ENCODE results near the gene ABCB8. TPM values are rescaled to one million over a fixed set of nuclear protein-coding genes. Genes with fewer than 3 reads are reported as not detected.

ABCB8 gene
- total and polyA plus RNA-seq, 2 of the 8 experiments (the other 6 are each of a cell fraction or from before 2014, with no cell fraction given), result 17.7 to 27.0 TPM

DNA sequence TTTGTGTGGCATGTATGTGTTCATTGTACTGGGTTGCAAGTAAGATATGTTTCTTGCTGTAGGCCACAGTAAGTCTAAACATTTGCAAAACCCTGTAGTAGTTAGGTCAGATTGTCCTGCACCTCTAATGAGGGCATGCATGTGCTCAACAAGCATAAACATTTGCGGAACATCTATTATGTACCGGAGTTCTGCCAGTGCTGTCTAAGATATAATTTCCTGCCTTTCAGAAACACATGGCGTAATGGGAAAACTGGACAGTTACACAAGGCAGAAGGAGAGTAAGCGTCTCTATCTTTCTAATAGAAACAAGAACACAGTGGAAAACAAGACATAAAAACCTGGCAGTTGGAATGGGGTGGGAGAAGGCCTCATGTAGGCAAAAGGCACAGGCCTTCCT lies 2.8 kb downstream of the ABCB8 start:
- H2AFZ ChIP-seq (ENCODE audit: low read length), result no peak overlapping the region
- DNase-seq (ENCODE audit: low read depth in 1 of 2, low spot score in 2 of 2) (no peak), FAIRE-seq (no peak)
- H3K56ac ChIP-seq (replicated peaks; ENCODE audit: insufficient read length, low read depth, low read length), result no peak overlapping the region
- peaks cover 0 to 2% (median 0%) of the 10 kb centered on the region in 4 experiments; a peak in 1 of 8 replicates for H3K36me3 ChIP-seq (ENCODE audit: control insufficient read depth in 2 of 4, insufficient read depth in 4 of 4, low read length in 3 of 4)
- no peak overlapping the region for H2BK120ac ChIP-seq (replicated peaks; ENCODE audit: low read depth, low read length)
- no peak overlapping the region for H3K4ac ChIP-seq (replicated peaks; ENCODE audit: insufficient read length, low read depth, low read length)
- H2AK5ac ChIP-seq (ENCODE audit: low read depth, low read length), result no peak overlapping the region
- no peak overlapping the region for H3K4me2 ChIP-seq (ENCODE audit: insufficient read depth in 1 of 2, low read depth in 2 of 2, low read length in 2 of 2)
- ChIA-PET CTCF (ENCODE audit: partially characterized antibody) (interaction anchor here (1.0 to 3.8 kb wide), 8 partner anchors 14 to 81 kb away, joined by 3 to 35 read pairs (median 6); no protein-coding TSS in a partner anchor), POLR2A (ENCODE audit: partially characterized antibody) (no interaction called here)
- no peak overlapping the region for H4K5ac ChIP-seq (ENCODE audit: insufficient read length, low read depth, low read length)
- WGBS, 2 experiments (ENCODE audit: extremely low coverage in 1 of 2, insufficient coverage in 1 of 2, insufficient read length in 1 of 2, insufficient replicate concordance in 2 of 2, low coverage in 1 of 2, low lambda C conversion rate in 2 of 2, missing lambda C conversion rate in 1 of 2), result 96% methylated on average over 4 of the region's 4 CpGs; no CpG with 5 or more reads in 1 of the 2 experiments
- H2BK12ac ChIP-seq (ENCODE audit: low read depth, low read length), result no peak overlapping the region
- peaks cover 0 to 4% (median 2%) of the 10 kb centered on the region in 4 experiments; a peak in 2 of 7 replicates for H3K4me1 ChIP-seq (replicated peaks in 1 of 4; ENCODE audit: control insufficient read depth in 3 of 4, insufficient read depth in 4 of 4, low read length in 3 of 4)
- no peak overlapping the region for H3K18ac ChIP-seq (ENCODE audit: extremely low read depth, low read length)
- no peak overlapping the region for H3K14ac ChIP-seq (ENCODE audit: insufficient read length)
- H3K79me1 ChIP-seq (ENCODE audit: low read depth, low read length), result no peaks in the 10 kb centered on the region; the same call in 1 of the 2 replicates
- no peaks in the 10 kb centered on the region for H3K9me3 ChIP-seq (ENCODE audit: insufficient read depth in 2 of 2, low read depth in 1 of 2, low read length in 1 of 2)
- no peak overlapping the region for H2BK5ac ChIP-seq (ENCODE audit: low read depth, low read length)
- H4K91ac ChIP-seq (replicated peaks; ENCODE audit: insufficient read length, low read length), result no peak overlapping the region
- H4K20me1 ChIP-seq (replicated peaks in 1 of 2; ENCODE audit: control insufficient read depth in 1 of 2, insufficient read depth in 2 of 2, low read length in 2 of 2), result peaks cover 0 to 3% of the 10 kb centered on the region in 2 experiments
- H3K23ac ChIP-seq (ENCODE audit: insufficient read length), result no peak overlapping the region
- no peak overlapping the region for H3K4me3 ChIP-seq (ENCODE audit: extremely low read depth in 1 of 4, insufficient read depth in 2 of 4, low read depth in 3 of 4, low read length in 4 of 4)
- H3K9ac ChIP-seq (replicated peaks in 1 of 4; ENCODE audit: extremely low read depth in 1 of 4, low read depth in 3 of 4, low read length in 3 of 4), result no peak overlapping the region
- H4K8ac ChIP-seq (ENCODE audit: extremely low read depth, insufficient read depth, low read length), result no peak overlapping the region
- no peak overlapping the region for H2BK20ac ChIP-seq (ENCODE audit: low read length)
- H3K23me2 ChIP-seq (ENCODE audit: low read depth, low read length), result peaks cover 3% of the 10 kb centered on the region; the same call in 1 of the 2 replicates
- H3K27ac ChIP-seq (ENCODE audit: low read depth, low read length), result no peak overlapping the region
- no peak overlapping the region for H2BK15ac ChIP-seq (ENCODE audit: low read length)
- H3K79me2 ChIP-seq (ENCODE audit: control insufficient read depth in 1 of 2, insufficient read depth in 2 of 2, low read length in 2 of 2), result no peaks in the 10 kb centered on the region
- H3K27me3 ChIP-seq (replicated peaks in 1 of 4; ENCODE audit: control insufficient read depth in 3 of 4, extremely low read depth in 1 of 4, insufficient read depth in 3 of 4, low read length in 3 of 4), result peaks cover 0 to 4% (median 0%) of the 10 kb centered on the region in 4 experiments; a peak in 2 of 7 replicates
- TF ChIP-seq JUND (IDR thresholded peaks at IDR 0.05; ENCODE audit: low read length), result no peak
- no peak for TF ChIP-seq EGR1 (IDR thresholded peaks at IDR 0.05; ENCODE audit: borderline replicate concordance, low read depth, low read length)
- no peak for TF ChIP-seq SRF (IDR thresholded peaks at IDR 0.05; ENCODE audit: low read depth, low read length)
- no peak for TF ChIP-seq KDM4A (IDR thresholded peaks at IDR 0.05; ENCODE audit: low read depth, low read length, severe bottlenecking)
- TF ChIP-seq SP2 (IDR thresholded peaks at IDR 0.05; ENCODE audit: low read length), result no peak
- TF ChIP-seq NANOG (IDR thresholded peaks at IDR 0.05; ENCODE audit: insufficient read depth, low read depth, low read length, poor library complexity, severe bottlenecking), result no peak
- TF ChIP-seq CHD1 (IDR thresholded peaks at IDR 0.05; ENCODE audit: low read depth, low read length), result no peak
- TF ChIP-seq RBBP5 (IDR thresholded peaks at IDR 0.05; ENCODE audit: borderline replicate concordance, low read depth, low read length), result no peak
- TF ChIP-seq BCL11A (IDR thresholded peaks at IDR 0.05; ENCODE audit: low read depth in 2 of 2, low read length in 2 of 2), result no peak
- TF ChIP-seq CBX8 (IDR thresholded peaks at IDR 0.05; ENCODE audit: borderline replicate concordance, low read depth, low read length), result no peak
- no peak for TF ChIP-seq SUZ12 (IDR thresholded peaks at IDR 0.05; ENCODE audit: low read length)
- TF ChIP-seq CTBP2 (IDR thresholded peaks at IDR 0.05; ENCODE audit: borderline replicate concordance, insufficient read depth, insufficient read length, low read length), result no peak
- no peak for TF ChIP-seq CBX5 (IDR thresholded peaks at IDR 0.05; ENCODE audit: low read depth, low read length)
- TF ChIP-seq SIN3A (conservative IDR thresholded peaks at IDR 0.05 in 1 of 2, IDR thresholded peaks at IDR 0.05 in 1 of 2; ENCODE audit: low read depth in 1 of 2, low read length in 2 of 2), result no peak
